ENCODE measurements around the gene B9D1. TPM values are rescaled to one million over a fixed set of nuclear protein-coding genes. Genes with fewer than 3 reads are reported as not detected.

The B9D1 gene
- total and polyA plus RNA-seq, 9 of the 15 experiments (the other 6 are each of a cell fraction or from before 2014, with no cell fraction given), result 8.9 to 28.0 (median 17.9) TPM

DNA sequence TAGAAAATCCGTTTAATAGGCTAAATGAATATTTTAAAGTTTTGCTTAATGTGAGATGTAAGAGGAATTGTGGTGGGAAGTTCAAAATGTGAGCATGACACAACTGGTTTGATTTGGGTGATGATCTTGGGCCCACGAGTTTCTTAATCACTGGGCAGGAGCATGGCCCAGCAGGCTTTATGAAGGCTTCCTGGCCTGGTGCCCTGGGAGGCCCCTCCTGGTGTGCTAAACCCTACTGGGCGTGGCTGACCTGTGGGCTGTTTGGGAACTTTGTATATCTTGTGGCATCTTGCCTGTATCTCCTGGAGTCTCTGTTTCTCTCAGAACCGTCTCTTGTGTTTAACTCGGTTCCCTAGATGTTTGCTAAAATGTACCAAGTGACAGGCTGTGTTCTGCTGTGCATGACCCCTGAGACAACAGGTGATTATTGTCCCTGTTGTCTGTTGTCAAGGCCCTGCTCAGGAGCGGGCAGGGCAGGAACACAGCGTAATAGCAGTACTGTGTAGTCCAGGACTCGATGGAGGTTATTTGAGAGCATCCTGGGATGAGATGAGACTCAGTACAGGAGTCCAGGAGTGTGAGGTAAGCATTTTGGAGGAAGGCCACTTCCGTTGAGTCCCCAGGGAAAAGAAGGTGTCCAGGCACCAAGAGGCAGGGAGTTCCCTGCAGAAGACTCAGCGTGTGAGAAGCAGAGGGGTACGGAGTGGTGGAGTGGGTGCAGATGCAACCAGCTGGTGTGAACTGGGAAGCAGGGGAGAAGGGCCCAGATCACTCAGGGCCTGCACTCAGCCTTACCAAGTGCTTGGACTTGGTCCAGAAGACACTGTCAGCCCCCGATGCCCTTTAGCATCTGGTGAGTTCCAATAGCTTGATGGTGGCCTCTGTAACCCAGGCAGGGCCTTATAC is 48.5 kb downstream of the B9D1 start:
- ChIA-PET POLR2A (interaction anchor here (0.6 kb wide), 1 partner anchor 33 kb away, joined by 3 read pairs; no protein-coding TSS in a partner anchor), CTCF (ENCODE audit: low intra/inter-chr PET ratio) (no interaction called here)
- Histone ChIP-seq H3K79me2 (ENCODE audit: control insufficient read depth, insufficient read depth, low read length) (no peaks in the 10 kb centered on the region), H3K36me3 (ENCODE audit: control insufficient read depth, insufficient read depth, low read length) (peaks cover 18% of the 10 kb centered on the region; the same call in 2 of the 3 replicates), H2AFZ (ENCODE audit: low read depth, low read length) (no peak overlapping the region), H3K9ac (ENCODE audit: insufficient read depth in 1 of 2, low read depth in 2 of 2, low read length in 2 of 2) (no peak overlapping the region; a peak in 1 of 4 replicates), H3K9me1 (ENCODE audit: control insufficient read depth, insufficient read depth, low read length) (peaks cover 4% of the 10 kb centered on the region), H3K4me1 (replicated peaks in 1 of 2; ENCODE audit: control insufficient read depth in 2 of 2, insufficient read depth in 2 of 2, low read length in 2 of 2) (peaks cover 8 to 9% of the 10 kb centered on the region in 2 experiments; a peak in 4 of 5 replicates), H3K9me3 (replicated peaks; ENCODE audit: control insufficient read depth, insufficient read depth, low read depth, low read length) (no peaks in the 10 kb centered on the region), H3K4me3 (no peak overlapping the region), H3K27me3 (ENCODE audit: control insufficient read depth in 2 of 2, insufficient read depth in 2 of 2, low read length in 2 of 2) (no peaks in the 10 kb centered on the region), H4K20me1 (replicated peaks; ENCODE audit: control insufficient read depth, insufficient read depth, low read length) (no peaks in the 10 kb centered on the region), H3K4me2 (ENCODE audit: insufficient read depth, low read length) (no peak overlapping the region), H3K27ac (ENCODE audit: extremely low read depth, low read depth, low read length) (no peak overlapping the region)
- no TSS peak for BruUV-seq (replicated peaks)
- in situ Hi-C loops (cut with MboI), result no loop called here
- FAIRE-seq, result no peak
- intact Hi-C loops (cut with micrococcal nuclease), result no loop called here
- TF ChIP-seq ELF2 (CRISPR knock-in tag; IDR thresholded peaks at IDR 0.05) (no peak), PHF8 (IDR thresholded peaks at IDR 0.05; ENCODE audit: borderline replicate concordance, low read length) (no peak), ZNF316 (IDR thresholded peaks at IDR 0.05) (no peak), ZNF354B (CRISPR knock-in tag; IDR thresholded peaks at IDR 0.05) (no peak)
- WGBS (ENCODE audit: insufficient coverage, low coverage, missing lambda C conversion rate), result 59% methylated on average over 11 of the region's 12 CpGs
- peak; percentile 43; the same call in 1 of the 3 replicates for ATAC-seq
- DNase-seq (ENCODE audit: extremely low read depth in 1 of 4, low spot score in 3 of 4), result peak in 1 of 4 experiments; percentile 24

Measured in K562 (cell line).